ENCODE measurements around the gene SYTL4.

The SYTL4 gene

DNA sequence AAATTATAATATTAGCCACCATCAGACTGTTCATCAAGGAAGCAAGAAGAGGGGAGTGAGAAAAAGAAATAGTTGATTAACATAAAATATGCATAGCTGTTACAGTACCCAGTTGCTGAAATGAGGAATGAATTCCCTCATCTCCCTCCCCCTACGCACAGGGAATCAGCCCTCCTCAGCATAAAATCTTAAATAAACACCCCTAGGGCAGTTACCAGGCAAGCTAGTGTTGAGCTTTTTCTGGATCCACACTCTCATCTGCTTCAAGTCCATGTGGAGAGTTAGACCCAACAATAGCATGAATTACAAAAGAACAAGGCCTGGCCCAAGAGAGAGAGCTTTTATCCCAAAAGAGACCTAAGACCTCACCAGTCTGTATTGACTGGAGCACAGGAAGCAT is 19.0 kb upstream of the SYTL4 start:
- H3K27ac ChIP-seq (ENCODE audit: extremely low read depth, low read depth, low read length) = no peak overlapping the region
- H3K4me3 ChIP-seq (ENCODE audit: low read depth, low read length) = no peak overlapping the region
- TF ChIP-seq KLF7 (tag by site-specific recombination; IDR thresholded peaks at IDR 0.05; ENCODE audit: borderline replicate concordance) (no peak), GLIS2 (tag by site-specific recombination; IDR thresholded peaks at IDR 0.05) (no peak), ZNF621 (tag by site-specific recombination; IDR thresholded peaks at IDR 0.05) (no peak), ZNF223 (tag by site-specific recombination; IDR thresholded peaks at IDR 0.05) (no peak), ZNF132 (tag by site-specific recombination; IDR thresholded peaks at IDR 0.05; ENCODE audit: borderline replicate concordance) (no peak), ZFP69B (tag by site-specific recombination; IDR thresholded peaks at IDR 0.05) (no peak), ZNF600 (tag by site-specific recombination; IDR thresholded peaks at IDR 0.05) (no peak), SCRT1 (tag by site-specific recombination; IDR thresholded peaks at IDR 0.05; ENCODE audit: borderline replicate concordance) (no peak), ZNF830 (tag by site-specific recombination; IDR thresholded peaks at IDR 0.05; ENCODE audit: low read depth) (no peak), ZNF16 (tag by site-specific recombination; IDR thresholded peaks at IDR 0.05; ENCODE audit: low read depth) (no peak), ZNF24 (tag by site-specific recombination; IDR thresholded peaks at IDR 0.05) (no peak)
- ChIA-PET POLR2A (no interaction called here), CTCF (interaction anchor here (1.5 to 1.7 kb wide), 3 partner anchors 16 to 65 kb away, joined by 5 to 6 read pairs (median 5); no protein-coding TSS in a partner anchor)
- 0 out of 2 replicates have a peak, but pooled peaks cover 4% of the 10 kb centered on the region for H3K4me1 ChIP-seq (ENCODE audit: control insufficient read depth, insufficient read depth, low read length)
- H3K9me3 ChIP-seq (ENCODE audit: control insufficient read depth, insufficient read depth, low read depth, low read length) = no peaks in the 10 kb centered on the region
- no peaks in the 10 kb centered on the region for H3K36me3 ChIP-seq (ENCODE audit: control insufficient read depth in 2 of 2, insufficient read depth in 1 of 2, low read length in 2 of 2)

GRCh38 chrX:100748108-100748507 is 16.2 kb upstream of the SYTL4 start:
- no peak overlapping the region for H3K4me3 ChIP-seq (ENCODE audit: low read depth, low read length)
- H3K9me3 ChIP-seq (ENCODE audit: control insufficient read depth, insufficient read depth, low read depth, low read length) = no peaks in the 10 kb centered on the region
- TF ChIP-seq FEZF1 (tag by site-specific recombination; IDR thresholded peaks at IDR 0.05) (no peak), ZNF837 (tag by site-specific recombination; IDR thresholded peaks at IDR 0.05) (no peak), ZNF394 (tag by site-specific recombination; IDR thresholded peaks at IDR 0.05; ENCODE audit: borderline replicate concordance) (no peak), ZFP69B (tag by site-specific recombination; IDR thresholded peaks at IDR 0.05) (no peak), ZNF221 (tag by site-specific recombination; IDR thresholded peaks at IDR 0.05; ENCODE audit: borderline replicate concordance) (no peak), ZNF214 (tag by site-specific recombination; IDR thresholded peaks at IDR 0.05; ENCODE audit: borderline replicate concordance) (no peak), GLI4 (tag by site-specific recombination; IDR thresholded peaks at IDR 0.05) (no peak), ZNF169 (tag by site-specific recombination; IDR thresholded peaks at IDR 0.05) (no peak), GLIS1 (tag by site-specific recombination; IDR thresholded peaks at IDR 0.05) (no peak)
- TF ChIP-seq, protein P1, sequence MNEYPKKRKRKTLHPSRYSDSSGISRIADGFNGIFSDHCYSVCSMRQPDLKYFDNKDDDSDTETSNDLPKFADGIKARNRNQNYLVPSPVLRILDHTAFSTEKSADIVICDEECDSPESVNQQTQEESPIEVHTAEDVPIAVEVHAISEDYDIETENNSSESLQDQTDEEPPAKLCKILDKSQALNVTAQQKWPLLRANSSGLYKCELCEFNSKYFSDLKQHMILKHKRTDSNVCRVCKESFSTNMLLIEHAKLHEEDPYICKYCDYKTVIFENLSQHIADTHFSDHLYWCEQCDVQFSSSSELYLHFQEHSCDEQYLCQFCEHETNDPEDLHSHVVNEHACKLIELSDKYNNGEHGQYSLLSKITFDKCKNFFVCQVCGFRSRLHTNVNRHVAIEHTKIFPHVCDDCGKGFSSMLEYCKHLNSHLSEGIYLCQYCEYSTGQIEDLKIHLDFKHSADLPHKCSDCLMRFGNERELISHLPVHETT (tag by site-specific recombination; IDR thresholded peaks at IDR 0.05) = no peak
- H3K36me3 ChIP-seq (ENCODE audit: control insufficient read depth in 2 of 2, insufficient read depth in 1 of 2, low read length in 2 of 2) = no peaks in the 10 kb centered on the region
- H3K27ac ChIP-seq (ENCODE audit: extremely low read depth, low read depth, low read length) = no peak overlapping the region
- peaks cover 4% of the 10 kb centered on the region; the same call in 1 of the 2 replicates for H3K4me1 ChIP-seq (ENCODE audit: control insufficient read depth, insufficient read depth, low read length)
- ChIA-PET POLR2A (no interaction called here), CTCF (no interaction called here)

DNA sequence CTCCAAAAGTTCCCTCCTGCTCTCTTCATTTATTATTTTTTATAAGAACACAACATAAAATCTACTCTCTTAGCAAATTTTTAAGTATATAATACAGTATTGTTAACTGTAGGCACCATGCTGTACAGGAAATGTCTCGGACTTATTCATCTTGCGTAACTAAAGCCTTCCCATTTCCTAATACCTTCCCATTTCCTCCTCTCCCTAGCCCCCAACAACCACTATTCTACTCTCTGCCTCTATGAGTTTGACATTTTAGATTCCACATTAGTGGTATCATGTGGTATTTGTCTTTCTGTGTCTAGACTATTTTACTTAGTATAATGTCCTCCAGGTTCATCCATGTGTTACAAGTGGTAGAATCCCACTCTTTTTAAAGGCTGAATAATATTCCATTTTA is 15.8 kb upstream of the SYTL4 start:
- Histone ChIP-seq H3K36me3 (ENCODE audit: control insufficient read depth in 2 of 2, insufficient read depth in 1 of 2, low read length in 2 of 2) (no peaks in the 10 kb centered on the region), H3K9me3 (ENCODE audit: control insufficient read depth, insufficient read depth, low read depth, low read length) (no peaks in the 10 kb centered on the region), H3K4me1 (ENCODE audit: control insufficient read depth, insufficient read depth, low read length) (peaks cover 4% of the 10 kb centered on the region; the same call in 1 of the 2 replicates), H3K27ac (ENCODE audit: extremely low read depth, low read depth, low read length) (no peak overlapping the region), H3K4me3 (ENCODE audit: low read depth, low read length) (no peak overlapping the region)
- POLR2A ChIA-PET = no interaction called here
- CTCF ChIA-PET = no interaction called here
- TF ChIP-seq ZXDB (tag by site-specific recombination; IDR thresholded peaks at IDR 0.05) (no peak), ZNF558 (tag by site-specific recombination; IDR thresholded peaks at IDR 0.05) (no peak), ZNF561 (tag by site-specific recombination; IDR thresholded peaks at IDR 0.05; ENCODE audit: borderline replicate concordance) (no peak), ZNF624 (tag by site-specific recombination; IDR thresholded peaks at IDR 0.05) (no peak), ZNF18 (tag by site-specific recombination; IDR thresholded peaks at IDR 0.05) (no peak), KLF16 (tag by site-specific recombination; IDR thresholded peaks at IDR 0.05) (no peak), ZNF335 (tag by site-specific recombination; conservative IDR thresholded peaks at IDR 0.05) (no peak), PRDM6 (tag by site-specific recombination; IDR thresholded peaks at IDR 0.05) (no peak), HOXC10 (CRISPR knock-in tag; IDR thresholded peaks at IDR 0.05) (no peak)
- TF ChIP-seq, protein P2, sequence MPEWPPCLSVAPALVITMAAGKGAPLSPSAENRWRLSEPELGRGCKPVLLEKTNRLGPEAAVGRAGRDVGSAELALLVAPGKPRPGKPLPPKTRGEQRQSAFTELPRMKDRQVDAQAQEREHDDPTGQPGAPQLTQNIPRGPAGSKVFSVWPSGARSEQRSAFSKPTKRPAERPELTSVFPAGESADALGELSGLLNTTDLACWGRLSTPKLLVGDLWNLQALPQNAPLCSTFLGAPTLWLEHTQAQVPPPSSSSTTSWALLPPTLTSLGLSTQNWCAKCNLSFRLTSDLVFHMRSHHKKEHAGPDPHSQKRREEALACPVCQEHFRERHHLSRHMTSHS (tag by site-specific recombination; IDR thresholded peaks at IDR 0.05) = no peak

All from HEK293 (cell line).